Measurements from ENCODE around the gene CALML4. TPM values are rescaled to one million over a fixed set of nuclear protein-coding genes. Genes with fewer than 3 reads are reported as not detected.

Gene CALML4, protein sequence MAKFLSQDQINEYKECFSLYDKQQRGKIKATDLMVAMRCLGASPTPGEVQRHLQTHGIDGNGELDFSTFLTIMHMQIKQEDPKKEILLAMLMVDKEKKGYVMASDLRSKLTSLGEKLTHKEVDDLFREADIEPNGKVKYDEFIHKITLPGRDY
- total RNA-seq = 1 to 10 TPM; 5.5 to 9.2 (median 7.3) TPM

DNA sequence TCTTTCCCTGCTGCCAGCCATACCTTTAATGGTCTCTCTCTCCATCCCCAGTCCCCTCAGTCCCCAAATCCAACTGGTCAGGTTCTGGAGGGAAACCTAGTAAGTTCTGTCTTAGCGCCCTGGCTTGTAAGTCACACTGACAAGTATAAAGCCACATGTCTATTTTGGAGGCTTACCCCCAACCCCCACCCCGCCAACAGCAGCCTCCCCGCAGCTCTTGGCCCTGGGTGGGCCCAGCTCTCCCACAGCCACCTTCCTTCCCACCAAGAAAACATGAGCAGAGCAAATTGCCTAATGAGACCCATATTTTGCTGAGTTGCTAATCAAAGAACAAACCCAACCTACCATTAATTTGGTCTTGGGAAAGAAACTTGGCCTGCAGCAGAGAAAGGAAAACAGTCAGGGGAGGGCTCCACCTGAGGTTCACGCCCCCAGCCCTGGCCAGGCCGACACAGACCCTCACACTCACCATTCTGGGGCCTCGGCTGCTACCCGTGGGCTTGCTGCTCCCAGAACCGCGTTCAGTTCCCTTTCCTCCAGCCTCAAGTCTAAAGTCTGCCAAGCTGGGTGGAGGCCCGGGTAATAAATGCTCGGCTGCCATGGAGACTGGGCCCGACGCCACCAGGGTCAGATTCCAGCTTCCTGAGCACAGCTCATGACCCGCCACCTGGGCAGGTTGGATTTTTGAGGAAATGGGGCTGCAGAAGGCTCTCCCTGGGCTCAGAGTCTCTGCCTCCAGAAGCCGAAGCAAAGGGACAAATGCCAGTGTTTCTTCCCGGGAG, at the start of gene CALML4:
Gene CALML4 (minus strand): TSS at position 557 of the 782 bp plus-strand sequence. CDS start 85 bp downstream, at position 472.
- TF ChIP-seq, protein P1, sequence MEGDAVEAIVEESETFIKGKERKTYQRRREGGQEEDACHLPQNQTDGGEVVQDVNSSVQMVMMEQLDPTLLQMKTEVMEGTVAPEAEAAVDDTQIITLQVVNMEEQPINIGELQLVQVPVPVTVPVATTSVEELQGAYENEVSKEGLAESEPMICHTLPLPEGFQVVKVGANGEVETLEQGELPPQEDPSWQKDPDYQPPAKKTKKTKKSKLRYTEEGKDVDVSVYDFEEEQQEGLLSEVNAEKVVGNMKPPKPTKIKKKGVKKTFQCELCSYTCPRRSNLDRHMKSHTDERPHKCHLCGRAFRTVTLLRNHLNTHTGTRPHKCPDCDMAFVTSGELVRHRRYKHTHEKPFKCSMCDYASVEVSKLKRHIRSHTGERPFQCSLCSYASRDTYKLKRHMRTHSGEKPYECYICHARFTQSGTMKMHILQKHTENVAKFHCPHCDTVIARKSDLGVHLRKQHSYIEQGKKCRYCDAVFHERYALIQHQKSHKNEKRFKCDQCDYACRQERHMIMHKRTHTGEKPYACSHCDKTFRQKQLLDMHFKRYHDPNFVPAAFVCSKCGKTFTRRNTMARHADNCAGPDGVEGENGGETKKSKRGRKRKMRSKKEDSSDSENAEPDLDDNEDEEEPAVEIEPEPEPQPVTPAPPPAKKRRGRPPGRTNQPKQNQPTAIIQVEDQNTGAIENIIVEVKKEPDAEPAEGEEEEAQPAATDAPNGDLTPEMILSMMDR (IDR thresholded peaks at IDR 0.05; ENCODE audit: low read depth) = no peak

DNA sequence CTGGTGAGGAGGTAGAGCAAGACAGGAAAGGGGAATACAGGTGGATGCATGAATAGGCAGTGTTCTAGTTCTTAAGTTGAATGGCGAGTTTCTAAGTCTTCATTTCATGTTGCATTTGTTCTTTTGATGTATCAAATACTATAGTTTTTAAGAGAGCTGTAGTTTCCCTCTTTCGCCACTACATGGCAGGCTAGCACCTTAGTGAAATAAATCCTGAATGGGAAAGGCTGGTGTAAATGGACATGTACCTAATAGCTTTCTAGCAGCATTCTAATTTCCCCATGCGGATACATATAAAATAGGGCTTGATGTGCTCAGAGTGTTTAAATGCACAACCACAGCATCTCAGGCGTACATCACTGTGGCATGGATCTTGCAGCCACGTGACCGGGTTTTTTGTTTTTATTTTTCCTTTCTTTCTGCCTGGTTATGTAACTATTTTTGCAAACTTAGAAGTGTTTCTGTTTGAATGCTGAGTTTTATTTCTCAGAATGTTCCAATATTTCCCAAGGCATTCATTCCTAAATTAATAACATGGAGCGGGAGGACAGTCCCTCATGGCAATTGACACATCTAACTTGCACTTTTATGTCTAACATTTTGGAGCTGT, 47.9 kb upstream of the CALML4 start:
- TF ChIP-seq, protein P1 (IDR thresholded peaks at IDR 0.05; ENCODE audit: low read depth) = no peak

DNA sequence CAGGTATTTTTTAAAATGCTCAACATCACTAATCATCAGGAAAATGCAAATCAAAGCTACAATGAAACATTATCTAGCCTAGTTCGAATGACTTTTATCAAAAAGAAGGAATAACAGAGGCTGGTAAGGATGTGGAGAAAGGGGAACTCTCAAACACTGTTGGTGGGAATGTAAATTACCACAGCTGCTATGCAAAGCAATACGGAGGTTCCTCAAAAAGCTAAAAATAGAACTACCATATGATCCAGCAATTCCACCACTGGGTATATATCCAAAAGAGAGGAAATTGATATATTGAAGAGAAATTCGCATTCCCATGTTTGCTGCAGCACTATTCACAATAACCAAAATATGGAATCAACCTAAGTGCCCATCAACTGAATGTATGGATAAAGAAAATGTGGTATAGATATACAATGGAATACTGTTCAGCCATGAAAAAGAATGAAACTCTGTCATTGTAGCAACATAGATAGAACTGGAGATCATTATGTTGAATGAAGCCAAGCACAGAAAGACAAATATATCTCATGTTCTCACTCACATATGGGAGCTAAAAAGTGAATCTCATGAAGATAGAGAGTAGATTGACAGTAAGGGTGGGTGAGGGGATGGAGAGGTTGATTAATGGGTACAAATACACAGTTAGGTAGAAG, 44.1 kb upstream of the CALML4 start:
- TF ChIP-seq, protein P1 (IDR thresholded peaks at IDR 0.05; ENCODE audit: low read depth) = no peak

DNA sequence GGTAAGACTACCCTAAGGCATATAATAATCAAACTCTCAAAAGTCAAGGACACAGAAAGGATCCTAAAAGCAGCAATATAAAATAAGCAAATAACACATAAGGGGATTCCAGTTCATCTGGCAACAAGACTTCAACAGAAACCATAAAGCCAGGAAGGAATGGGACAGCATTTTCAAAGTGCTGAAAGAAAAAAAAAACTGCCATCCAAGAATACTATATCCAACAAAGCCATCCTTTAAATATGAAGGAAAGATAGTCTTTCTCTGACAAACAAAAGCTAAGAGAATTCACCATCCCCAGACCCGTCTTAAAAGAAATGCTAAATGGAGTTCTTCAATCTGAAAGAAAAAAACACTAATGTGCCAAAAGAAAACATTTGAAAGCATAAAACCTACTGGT, 39.1 kb upstream of the CALML4 start:
- TF ChIP-seq, protein P1 (IDR thresholded peaks at IDR 0.05; ENCODE audit: low read depth) = no peak

DNA sequence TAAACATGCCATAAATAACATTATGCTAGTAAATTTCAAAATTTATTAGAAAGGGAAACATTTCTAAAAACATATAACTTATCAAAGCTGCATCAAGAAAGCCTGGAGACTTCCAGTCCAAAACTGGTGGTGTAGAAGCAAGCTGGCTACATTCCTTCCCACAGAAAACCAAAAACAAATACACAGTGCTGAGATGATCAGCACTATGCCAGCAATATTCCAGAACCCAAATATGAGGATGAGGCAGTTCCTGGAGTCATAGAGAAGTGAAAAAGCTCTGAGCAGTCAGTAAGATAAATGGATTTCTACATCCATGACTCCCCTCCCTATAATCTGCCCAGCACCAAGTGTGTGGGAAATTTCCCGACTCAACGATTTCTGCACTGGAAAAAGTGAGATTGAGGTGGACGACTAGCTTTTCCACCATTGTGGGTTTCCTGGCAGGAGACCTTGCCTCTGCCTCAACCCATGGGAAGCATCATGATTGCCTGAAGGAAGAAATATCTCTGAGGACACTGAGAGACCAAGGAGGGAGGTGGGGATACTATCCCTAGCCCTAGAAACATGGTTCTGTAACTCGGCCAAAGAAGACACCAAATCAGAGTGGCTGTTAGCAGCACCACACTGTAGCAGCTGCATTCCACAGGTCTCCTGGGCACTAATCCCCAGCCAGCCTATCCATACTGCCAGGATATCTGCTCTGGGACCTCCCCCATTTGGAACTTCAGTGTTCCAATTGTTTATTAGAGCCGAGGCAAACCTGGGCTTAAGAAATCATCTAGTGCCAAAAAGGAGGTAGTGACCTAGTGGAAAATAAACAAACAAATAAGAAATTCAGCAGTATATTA, 36.2 kb upstream of the CALML4 start:
- TF ChIP-seq, protein P1 (IDR thresholded peaks at IDR 0.05; ENCODE audit: low read depth) = no peak

DNA sequence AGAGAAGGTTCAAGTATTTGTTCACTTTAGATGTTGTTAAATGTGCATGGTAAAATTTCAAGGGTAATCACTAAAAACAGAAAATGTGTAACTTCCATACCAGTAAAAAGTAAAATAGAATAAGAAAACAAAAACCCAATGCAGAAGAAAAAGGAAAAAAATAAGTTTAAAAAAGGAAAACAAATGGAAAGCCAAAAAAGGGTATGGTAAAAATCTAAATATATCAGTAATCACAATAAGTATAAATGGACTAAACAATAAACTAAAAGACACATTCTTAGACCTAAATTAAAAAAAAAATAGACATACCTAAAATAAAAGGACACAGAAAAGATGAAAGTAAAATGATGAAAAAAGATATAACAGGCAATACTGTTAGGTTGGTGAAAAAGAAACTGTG, 33.9 kb upstream of the CALML4 start:
- TF ChIP-seq, protein P1 (IDR thresholded peaks at IDR 0.05; ENCODE audit: low read depth) = no peak
